Measurements from ENCODE around the gene ZXDC.

ZXDC gene

DNA sequence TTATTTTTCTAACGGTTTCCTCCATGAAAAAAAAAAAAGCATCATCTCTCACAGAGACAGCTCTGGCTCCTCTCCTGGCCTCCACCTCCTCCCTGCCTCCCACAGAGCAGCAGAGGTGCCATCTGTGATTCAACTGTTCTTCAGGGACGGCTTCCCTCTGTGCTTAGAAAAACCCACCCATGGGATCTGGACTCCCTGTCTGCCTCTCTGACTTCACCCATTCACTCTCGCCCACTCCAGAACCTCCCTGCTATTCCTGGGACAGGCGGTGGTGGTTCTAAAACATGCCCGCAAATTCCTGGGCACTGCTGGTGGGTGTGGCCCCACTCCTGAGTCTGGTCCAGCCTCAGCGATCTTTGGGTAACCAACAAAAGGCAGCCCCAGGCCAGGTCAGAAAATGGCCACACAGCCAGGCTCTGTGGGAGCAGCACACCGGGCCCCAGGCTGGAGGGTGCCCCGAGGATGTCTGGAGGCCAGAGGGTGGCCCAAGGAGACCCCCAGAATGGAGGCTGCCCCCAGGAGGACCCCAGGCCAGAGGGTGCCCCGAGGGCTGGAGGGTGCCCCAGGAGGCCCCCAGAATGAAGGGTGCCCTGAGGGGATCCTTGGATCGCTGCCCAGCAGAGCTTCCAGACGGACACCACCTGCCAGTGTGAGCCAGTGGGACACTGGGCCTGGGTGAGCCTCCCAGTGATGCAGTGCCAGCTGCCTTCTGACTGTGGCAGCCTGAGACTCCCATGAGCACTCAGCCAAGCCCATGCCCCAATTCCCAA is 45.6 kb upstream of the ZXDC start:
- no peak overlapping the region for H3K4me3 ChIP-seq (ENCODE audit: low read depth, low read length)
- in situ Hi-C loops (cut with HindIII; ENCODE audit: low sequenced_read_pairs): no loop called here
- TF ChIP-seq, protein P1, sequence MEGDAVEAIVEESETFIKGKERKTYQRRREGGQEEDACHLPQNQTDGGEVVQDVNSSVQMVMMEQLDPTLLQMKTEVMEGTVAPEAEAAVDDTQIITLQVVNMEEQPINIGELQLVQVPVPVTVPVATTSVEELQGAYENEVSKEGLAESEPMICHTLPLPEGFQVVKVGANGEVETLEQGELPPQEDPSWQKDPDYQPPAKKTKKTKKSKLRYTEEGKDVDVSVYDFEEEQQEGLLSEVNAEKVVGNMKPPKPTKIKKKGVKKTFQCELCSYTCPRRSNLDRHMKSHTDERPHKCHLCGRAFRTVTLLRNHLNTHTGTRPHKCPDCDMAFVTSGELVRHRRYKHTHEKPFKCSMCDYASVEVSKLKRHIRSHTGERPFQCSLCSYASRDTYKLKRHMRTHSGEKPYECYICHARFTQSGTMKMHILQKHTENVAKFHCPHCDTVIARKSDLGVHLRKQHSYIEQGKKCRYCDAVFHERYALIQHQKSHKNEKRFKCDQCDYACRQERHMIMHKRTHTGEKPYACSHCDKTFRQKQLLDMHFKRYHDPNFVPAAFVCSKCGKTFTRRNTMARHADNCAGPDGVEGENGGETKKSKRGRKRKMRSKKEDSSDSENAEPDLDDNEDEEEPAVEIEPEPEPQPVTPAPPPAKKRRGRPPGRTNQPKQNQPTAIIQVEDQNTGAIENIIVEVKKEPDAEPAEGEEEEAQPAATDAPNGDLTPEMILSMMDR (IDR thresholded peaks at IDR 0.05; ENCODE audit: low read depth, low read length): no peak
- DNase-seq (ENCODE audit: low read depth, low spot score): no peak

DNA sequence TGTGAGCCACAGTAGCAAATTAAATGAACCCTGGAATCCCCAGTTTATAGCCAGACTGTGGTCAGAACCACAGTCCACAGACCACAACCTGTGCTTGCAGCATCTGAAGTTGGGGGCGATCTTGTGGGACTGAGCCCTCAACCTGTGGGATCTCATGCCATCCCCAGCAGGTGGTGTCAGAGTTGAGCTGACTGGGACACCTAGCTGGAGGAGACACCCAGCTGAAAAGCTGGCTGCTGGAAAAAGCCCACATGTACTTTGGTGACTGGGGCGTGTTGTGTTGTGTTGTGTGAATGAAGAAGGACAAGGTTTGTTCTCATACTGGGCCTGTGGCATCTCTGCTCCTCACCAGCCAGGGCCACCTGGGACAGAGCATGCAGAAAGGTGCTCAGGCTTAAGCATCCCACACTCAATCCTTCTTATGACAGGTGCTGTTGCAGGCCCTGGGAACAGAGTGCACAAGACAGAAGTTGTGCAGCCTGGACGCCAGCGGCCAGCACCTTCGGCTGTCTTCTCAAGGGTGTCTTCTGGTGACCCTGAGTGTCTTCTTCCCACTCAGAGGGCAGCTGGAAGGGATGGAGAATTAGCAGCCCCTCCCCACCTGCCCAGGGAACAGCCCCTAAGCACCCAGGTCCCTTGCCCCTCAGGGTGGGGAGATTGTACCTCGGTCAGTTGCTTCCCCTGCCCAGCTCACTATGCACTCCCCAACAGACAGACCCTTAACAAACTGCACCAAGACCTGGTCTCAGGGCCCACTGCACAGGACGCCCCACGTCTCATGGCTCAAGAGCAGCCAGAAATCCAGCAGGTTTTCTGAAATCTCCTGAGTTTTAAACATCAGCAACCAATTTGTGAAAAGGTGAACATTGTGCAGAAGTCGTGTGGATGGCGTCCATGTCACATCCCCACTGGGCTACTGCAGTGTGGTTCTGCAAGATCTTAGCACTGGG is 44.1 kb upstream of the ZXDC start:
- DNase-seq (ENCODE audit: low read depth, low spot score): no peak
- TF ChIP-seq, protein P1 (IDR thresholded peaks at IDR 0.05; ENCODE audit: low read depth, low read length): no peak
- H3K4me3 ChIP-seq (ENCODE audit: low read depth, low read length): no peak overlapping the region
- in situ Hi-C loops (cut with HindIII; ENCODE audit: low sequenced_read_pairs): no loop called here

DNA sequence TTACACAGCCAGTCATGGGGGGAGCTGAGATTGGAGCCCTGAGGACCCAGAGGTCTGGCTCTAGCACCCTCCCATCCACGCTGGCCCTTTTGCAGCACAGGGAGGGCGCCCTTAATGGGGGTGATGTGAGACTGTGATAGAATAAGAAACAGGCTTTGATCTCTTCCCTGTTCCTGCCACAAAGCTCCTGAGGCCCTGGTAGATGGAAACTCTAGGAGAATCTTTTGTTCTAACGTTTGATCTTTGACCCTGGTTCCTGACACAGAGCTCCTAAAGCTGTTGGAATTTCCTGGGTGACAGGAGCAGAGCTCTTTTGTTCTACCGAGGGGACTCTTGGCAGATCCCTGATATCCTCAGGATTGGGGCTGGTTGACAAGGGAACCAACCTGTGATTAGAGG is 43.1 kb upstream of the ZXDC start:
- in situ Hi-C loops (cut with HindIII; ENCODE audit: low sequenced_read_pairs): no loop called here
- TF ChIP-seq, protein P1 (IDR thresholded peaks at IDR 0.05; ENCODE audit: low read depth, low read length): no peak
- H3K4me3 ChIP-seq (ENCODE audit: low read depth, low read length): no peak overlapping the region
- no peak for DNase-seq (ENCODE audit: low read depth, low spot score)

DNA sequence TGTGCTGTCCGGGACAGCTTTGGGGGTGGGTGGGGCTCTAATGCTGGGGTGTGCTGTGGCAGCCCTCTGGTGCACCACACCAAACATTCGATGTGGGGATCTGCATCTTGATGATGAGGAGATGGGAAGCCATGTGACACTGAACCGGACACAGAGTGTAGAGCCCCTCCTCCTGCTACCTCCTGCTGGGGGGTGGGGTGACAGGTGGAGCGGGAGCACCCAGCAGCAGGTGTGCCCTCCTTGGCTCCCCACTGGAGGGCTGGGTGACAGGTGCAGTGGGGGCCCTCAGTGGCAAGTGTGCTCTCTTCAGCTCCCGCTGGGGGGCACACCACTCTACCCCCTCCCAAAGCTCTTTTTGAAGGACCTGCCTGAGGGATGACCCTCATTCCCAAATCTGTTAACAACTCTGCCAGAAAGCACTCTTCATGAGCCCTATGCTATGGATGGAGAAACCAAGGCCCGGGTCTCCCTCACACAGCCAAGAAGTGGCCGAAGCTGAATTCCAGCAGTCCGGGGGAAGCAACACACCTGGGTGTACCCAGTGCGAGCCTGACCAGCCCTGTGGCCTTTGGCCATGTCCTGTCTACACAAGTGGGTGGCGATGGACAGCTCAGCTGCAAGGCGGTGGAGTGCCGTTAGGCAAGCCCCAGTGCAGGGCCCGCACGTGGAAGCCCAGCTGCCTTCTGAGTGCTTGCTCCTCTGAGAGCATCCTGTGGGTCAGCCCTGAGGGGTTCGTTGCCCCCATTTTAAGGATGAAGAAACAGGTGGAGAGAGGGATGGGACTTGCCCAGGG is 42.5 kb upstream of the ZXDC start:
- no peak for DNase-seq (ENCODE audit: low read depth, low spot score)
- TF ChIP-seq, protein P1 (IDR thresholded peaks at IDR 0.05; ENCODE audit: low read depth, low read length): no peak
- no peak overlapping the region for H3K4me3 ChIP-seq (ENCODE audit: low read depth, low read length)
- in situ Hi-C loops (cut with HindIII; ENCODE audit: low sequenced_read_pairs): no loop called here

DNA sequence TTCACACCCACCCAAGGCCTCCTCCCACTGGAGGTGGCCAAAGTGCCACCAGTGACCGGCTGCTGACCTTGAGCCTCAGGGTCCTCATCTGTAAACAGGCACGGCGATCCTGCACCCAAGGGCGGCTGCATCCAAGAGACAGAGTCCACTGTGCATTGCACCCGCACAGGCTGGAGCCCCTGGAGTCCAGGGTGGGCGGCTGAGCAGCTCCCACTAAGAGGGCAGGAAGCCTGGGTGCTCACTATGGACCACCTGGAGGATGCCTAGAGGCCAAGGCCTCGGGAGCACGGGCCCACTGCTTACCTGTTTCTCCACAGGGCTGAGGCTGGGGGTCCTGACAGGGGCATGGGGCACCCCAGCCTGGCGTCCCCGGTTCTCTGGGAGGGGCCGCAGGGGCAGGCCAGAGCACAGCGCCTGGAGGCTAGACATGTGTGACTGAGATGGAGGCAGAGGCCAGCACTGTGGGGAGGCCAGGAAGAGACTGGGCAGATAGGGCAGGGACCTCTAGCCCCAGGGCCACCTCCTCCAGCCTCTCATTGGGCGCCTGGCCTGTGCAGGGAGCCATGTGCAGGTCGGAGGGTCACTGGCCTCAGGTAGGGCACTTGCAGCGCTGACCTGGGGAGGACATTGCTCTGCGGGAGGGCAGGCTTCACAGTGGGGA is 41.7 kb upstream of the ZXDC start, which contains the start of gene UROC1:
UROC1 (minus strand) TSS at position 483 of the 661 bp plus-strand sequence; CDS start at position 429, 54 bp downstream.
- TF ChIP-seq, protein P1 (IDR thresholded peaks at IDR 0.05; ENCODE audit: low read depth, low read length): no peak
- in situ Hi-C loops (cut with HindIII; ENCODE audit: low sequenced_read_pairs): no loop called here
- no peak within 1 kb of the TSS for H3K4me3 ChIP-seq (ENCODE audit: low read depth, low read length)
- DNase-seq (ENCODE audit: low read depth, low spot score): no peak

All from astrocyte of the spinal cord (primary cell).